HEK293 (cell line): ENCODE results near the gene WDHD1.
A peak's percentile ranks its signal among the peaks of the same experiment; 100 is the strongest.

Experiments used
- CTCF ChIA-PET: fragments of 350-600 bp; formaldehyde crosslinking; extraction: SDS; loops from one replicate; lab custom pipeline; 2021; ENCODE audit warnings: antibody characterized with exemption; lab: Yijun Ruan, JAX
- POLR2A ChIA-PET: fragments of 300-600 bp; formaldehyde crosslinking; extraction: SDS; loops from one replicate; lab custom pipeline; 2020; ENCODE audit warnings: antibody characterized with exemption, inconsistent platforms; lab: Yijun Ruan, JAX
- H3K27ac ChIP-seq: fragments of 200-500 bp; sonication (Bioruptor generic); 2 replicates; pipeline ENCODE4 v1.5.1; 2014; ENCODE audit warnings: low read depth, low read length, control low read depth, inconsistent platforms; ENCODE audit errors: extremely low read depth
- H3K36me3 ChIP-seq, 2 experiments: fragments of 200-500 bp in 1 of 2; sonication (Bioruptor generic) in 1 of 2; 1 replicate in 1 of 2; 2 replicates in 1 of 2; pipeline ENCODE4 v1.5.1; 2014 to 2017; ENCODE audit warnings: inconsistent platforms in 2 of 2, low read length in 2 of 2; ENCODE audit not compliant: control insufficient read depth in 2 of 2, insufficient read depth in 1 of 2
- H3K4me1 ChIP-seq: fragments of 200-500 bp; sonication (Bioruptor generic); 2 replicates; pipeline ENCODE4 v1.5.1; 2014; ENCODE audit warnings: mild to moderate bottlenecking, low read length, inconsistent platforms; ENCODE audit not compliant: control insufficient read depth, insufficient read depth
- H3K4me3 ChIP-seq: 2 replicates; pipeline ENCODE4 v1.5.1; 2011; ENCODE audit warnings: low read depth, mild to moderate bottlenecking, control low read depth, low read length, moderate library complexity
- H3K9me3 ChIP-seq: fragments of 200-500 bp; sonication (Bioruptor generic); 2 replicates; pipeline ENCODE4 v1.5.1; 2014; ENCODE audit warnings: low read depth, low read length, inconsistent platforms; ENCODE audit not compliant: control insufficient read depth, insufficient read depth
- GLI2 ChIP-seq: fragments of 450-650 bp; formaldehyde crosslinking; IDR thresholded peaks from 2 replicates; pipeline ENCODE4; 2017; ENCODE audit warnings: missing biosample characterization, missing genetic modification characterization, low read depth, borderline replicate concordance
- HIC1 ChIP-seq: fragments of 450-650 bp; formaldehyde crosslinking; IDR thresholded peaks from 2 replicates; pipeline ENCODE4 v1.5.1; 2016; ENCODE audit warnings: missing biosample characterization, missing genetic modification characterization
- ZBTB17 ChIP-seq: fragments of 450-650 bp; formaldehyde crosslinking; IDR thresholded peaks from 2 replicates; pipeline ENCODE4 v1.5.1; 2016; ENCODE audit warnings: missing biosample characterization, missing genetic modification characterization
- ZBTB49 ChIP-seq: fragments of 450-650 bp; formaldehyde crosslinking; IDR thresholded peaks from 2 replicates; pipeline ENCODE4 v1.5.1; 2016; ENCODE audit warnings: missing biosample characterization, missing genetic modification characterization, low read depth
- ZBTB8A ChIP-seq: fragments of 450-650 bp; formaldehyde crosslinking; IDR thresholded peaks from 2 replicates; pipeline ENCODE4 v1.5.1; 2016; ENCODE audit warnings: missing biosample characterization, missing genetic modification characterization
- ZEB2 ChIP-seq: fragments of 450-650 bp; formaldehyde crosslinking; IDR thresholded peaks from 2 replicates; pipeline ENCODE4 v1.5.1; 2016; ENCODE audit warnings: missing biosample characterization, missing genetic modification characterization
- ZNF132 ChIP-seq: fragments of 450-650 bp; formaldehyde crosslinking; IDR thresholded peaks from 2 replicates; pipeline ENCODE4 v1.5.1; 2017; ENCODE audit warnings: missing biosample characterization, missing genetic modification characterization, borderline replicate concordance
- ZNF133 ChIP-seq: fragments of 450-650 bp; formaldehyde crosslinking; IDR thresholded peaks from 2 replicates; pipeline ENCODE4 v1.5.1; 2016; ENCODE audit warnings: missing biosample characterization, missing genetic modification characterization
- ZNF202 ChIP-seq: fragments of 450-650 bp; formaldehyde crosslinking; IDR thresholded peaks from 2 replicates; pipeline ENCODE4 v1.5.1; 2016; ENCODE audit warnings: missing biosample characterization, missing genetic modification characterization, borderline replicate concordance
- ZNF266 ChIP-seq: fragments of 450-650 bp; formaldehyde crosslinking; IDR thresholded peaks from 2 replicates; pipeline ENCODE4 v1.5.1; 2016; ENCODE audit warnings: missing biosample characterization, missing genetic modification characterization, low read depth
- ZNF560 ChIP-seq: fragments of 450-650 bp; formaldehyde crosslinking; IDR thresholded peaks from 2 replicates; pipeline ENCODE4 v1.5.1; 2017; ENCODE audit warnings: missing biosample characterization, missing genetic modification characterization, borderline replicate concordance
- ZNF623 ChIP-seq: fragments of 450-650 bp; formaldehyde crosslinking; IDR thresholded peaks from 2 replicates; pipeline ENCODE4 v1.5.1; 2016; ENCODE audit warnings: missing biosample characterization, missing genetic modification characterization
- ZNF624 ChIP-seq: fragments of 450-650 bp; formaldehyde crosslinking; IDR thresholded peaks from 2 replicates; pipeline ENCODE4 v1.5.1; 2017; ENCODE audit warnings: missing biosample characterization, missing genetic modification characterization
- ZNF747 ChIP-seq: fragments of 450-650 bp; formaldehyde crosslinking; IDR thresholded peaks from 2 replicates; pipeline ENCODE4 v1.5.1; 2016; ENCODE audit warnings: missing biosample characterization, missing genetic modification characterization
- TF ChIP-seq, protein P1 (sequence below): fragments of 450-650 bp; formaldehyde crosslinking; IDR thresholded peaks from 2 replicates; pipeline ENCODE4 v1.5.1; 2016; ENCODE audit warnings: missing biosample characterization, missing genetic modification characterization
- TF ChIP-seq, protein P2 (sequence below): fragments of 450-650 bp; formaldehyde crosslinking; IDR thresholded peaks from 2 replicates; pipeline ENCODE4 v1.5.1; 2016; ENCODE audit warnings: missing biosample characterization, missing genetic modification characterization, borderline replicate concordance
- TF ChIP-seq, protein P3 (sequence below): fragments of 450-650 bp; formaldehyde crosslinking; IDR thresholded peaks from 2 replicates; pipeline ENCODE4 v1.5.1; 2017; ENCODE audit warnings: missing biosample characterization, missing genetic modification characterization
- TF ChIP-seq, protein P4 (sequence below): fragments of 450-650 bp; formaldehyde crosslinking; IDR thresholded peaks from 2 replicates; pipeline ENCODE4 v1.5.1; 2016; ENCODE audit warnings: missing biosample characterization, missing genetic modification characterization

WDHD1 gene, protein sequence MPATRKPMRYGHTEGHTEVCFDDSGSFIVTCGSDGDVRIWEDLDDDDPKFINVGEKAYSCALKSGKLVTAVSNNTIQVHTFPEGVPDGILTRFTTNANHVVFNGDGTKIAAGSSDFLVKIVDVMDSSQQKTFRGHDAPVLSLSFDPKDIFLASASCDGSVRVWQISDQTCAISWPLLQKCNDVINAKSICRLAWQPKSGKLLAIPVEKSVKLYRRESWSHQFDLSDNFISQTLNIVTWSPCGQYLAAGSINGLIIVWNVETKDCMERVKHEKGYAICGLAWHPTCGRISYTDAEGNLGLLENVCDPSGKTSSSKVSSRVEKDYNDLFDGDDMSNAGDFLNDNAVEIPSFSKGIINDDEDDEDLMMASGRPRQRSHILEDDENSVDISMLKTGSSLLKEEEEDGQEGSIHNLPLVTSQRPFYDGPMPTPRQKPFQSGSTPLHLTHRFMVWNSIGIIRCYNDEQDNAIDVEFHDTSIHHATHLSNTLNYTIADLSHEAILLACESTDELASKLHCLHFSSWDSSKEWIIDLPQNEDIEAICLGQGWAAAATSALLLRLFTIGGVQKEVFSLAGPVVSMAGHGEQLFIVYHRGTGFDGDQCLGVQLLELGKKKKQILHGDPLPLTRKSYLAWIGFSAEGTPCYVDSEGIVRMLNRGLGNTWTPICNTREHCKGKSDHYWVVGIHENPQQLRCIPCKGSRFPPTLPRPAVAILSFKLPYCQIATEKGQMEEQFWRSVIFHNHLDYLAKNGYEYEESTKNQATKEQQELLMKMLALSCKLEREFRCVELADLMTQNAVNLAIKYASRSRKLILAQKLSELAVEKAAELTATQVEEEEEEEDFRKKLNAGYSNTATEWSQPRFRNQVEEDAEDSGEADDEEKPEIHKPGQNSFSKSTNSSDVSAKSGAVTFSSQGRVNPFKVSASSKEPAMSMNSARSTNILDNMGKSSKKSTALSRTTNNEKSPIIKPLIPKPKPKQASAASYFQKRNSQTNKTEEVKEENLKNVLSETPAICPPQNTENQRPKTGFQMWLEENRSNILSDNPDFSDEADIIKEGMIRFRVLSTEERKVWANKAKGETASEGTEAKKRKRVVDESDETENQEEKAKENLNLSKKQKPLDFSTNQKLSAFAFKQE

GRCh38 chr14:55026793-55027561 is at the start of gene WDHD1, which contains the start of gene SOCS4:
WDHD1 (minus strand) TSS chr14:55027099; CDS start chr14:55026787, 312 bp downstream.
SOCS4 (plus strand) TSS chr14:55027236; CDS start chr14:55043042, 15,806 bp downstream.
- no peaks in the 10 kb centered on the region for H3K9me3 ChIP-seq
- H3K27ac ChIP-seq, result peak within 1 kb of the TSS; percentile 89
- H3K4me1 ChIP-seq, result peaks cover 25% of the 10 kb centered on the region
- POLR2A ChIA-PET, result interaction anchor here (0.7 to 3.6 kb wide), 14 partner anchors 9 to 539 kb away, joined by 3 to 47 read pairs (median 4); partner anchors contain the start of genes CGRRF1, GCH1 and MAPK1IP1L
- H3K4me3 ChIP-seq, result peak within 1 kb of the TSS; percentile 99
- CTCF ChIA-PET, result interaction anchor here (0.6 to 1.0 kb wide), 3 partner anchors 24 to 1560 kb away, joined by 3 to 6 read pairs (median 3); no protein-coding TSS in a partner anchor
- H3K36me3 ChIP-seq, result peaks cover 12 to 19% of the 10 kb centered on the region in 2 experiments; a peak in 2 of 3 replicates
- TF ChIP-seq ZNF132 (tag by site-specific recombination) (no peak), HIC1 (tag by site-specific recombination) (peak; percentile 98), ZBTB49 (tag by site-specific recombination) (no peak), GLI2 (tag by site-specific recombination) (no peak), ZNF624 (no peak), ZNF560 (tag by site-specific recombination) (no peak), ZNF133 (tag by site-specific recombination) (no peak), ZNF623 (tag by site-specific recombination) (0 out of 2 replicates have a peak, but pooled peaks have one; percentile 10), ZNF747 (no peak), ZEB2 (peak; percentile 99), ZBTB8A (tag by site-specific recombination) (peak; percentile 82), ZBTB17 (tag by site-specific recombination) (peak; percentile 76), ZNF266 (tag by site-specific recombination) (no peak), ZNF202 (tag by site-specific recombination) (no peak)
- TF ChIP-seq, protein P1, sequence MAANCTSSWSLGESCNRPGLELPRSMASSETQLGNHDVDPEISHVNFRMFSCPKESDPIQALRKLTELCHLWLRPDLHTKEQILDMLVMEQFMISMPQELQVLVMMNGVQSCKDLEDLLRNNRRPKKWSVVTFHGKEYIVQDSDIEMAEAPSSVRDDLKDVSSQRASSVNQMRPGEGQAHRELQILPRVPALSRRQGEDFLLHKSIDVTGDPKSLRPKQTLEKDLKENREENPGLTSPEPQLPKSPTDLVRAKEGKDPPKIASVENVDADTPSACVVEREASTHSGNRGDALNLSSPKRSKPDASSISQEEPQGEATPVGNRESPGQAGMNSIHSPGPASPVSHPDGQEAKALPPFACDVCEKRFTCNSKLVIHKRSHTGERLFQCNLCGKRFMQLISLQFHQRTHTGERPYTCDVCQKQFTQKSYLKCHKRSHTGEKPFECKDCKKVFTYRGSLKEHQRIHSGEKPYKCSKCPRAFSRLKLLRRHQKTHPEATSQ (tag by site-specific recombination), result peak; percentile 73; the same call in 1 of the 2 replicates
- TF ChIP-seq, protein P2, sequence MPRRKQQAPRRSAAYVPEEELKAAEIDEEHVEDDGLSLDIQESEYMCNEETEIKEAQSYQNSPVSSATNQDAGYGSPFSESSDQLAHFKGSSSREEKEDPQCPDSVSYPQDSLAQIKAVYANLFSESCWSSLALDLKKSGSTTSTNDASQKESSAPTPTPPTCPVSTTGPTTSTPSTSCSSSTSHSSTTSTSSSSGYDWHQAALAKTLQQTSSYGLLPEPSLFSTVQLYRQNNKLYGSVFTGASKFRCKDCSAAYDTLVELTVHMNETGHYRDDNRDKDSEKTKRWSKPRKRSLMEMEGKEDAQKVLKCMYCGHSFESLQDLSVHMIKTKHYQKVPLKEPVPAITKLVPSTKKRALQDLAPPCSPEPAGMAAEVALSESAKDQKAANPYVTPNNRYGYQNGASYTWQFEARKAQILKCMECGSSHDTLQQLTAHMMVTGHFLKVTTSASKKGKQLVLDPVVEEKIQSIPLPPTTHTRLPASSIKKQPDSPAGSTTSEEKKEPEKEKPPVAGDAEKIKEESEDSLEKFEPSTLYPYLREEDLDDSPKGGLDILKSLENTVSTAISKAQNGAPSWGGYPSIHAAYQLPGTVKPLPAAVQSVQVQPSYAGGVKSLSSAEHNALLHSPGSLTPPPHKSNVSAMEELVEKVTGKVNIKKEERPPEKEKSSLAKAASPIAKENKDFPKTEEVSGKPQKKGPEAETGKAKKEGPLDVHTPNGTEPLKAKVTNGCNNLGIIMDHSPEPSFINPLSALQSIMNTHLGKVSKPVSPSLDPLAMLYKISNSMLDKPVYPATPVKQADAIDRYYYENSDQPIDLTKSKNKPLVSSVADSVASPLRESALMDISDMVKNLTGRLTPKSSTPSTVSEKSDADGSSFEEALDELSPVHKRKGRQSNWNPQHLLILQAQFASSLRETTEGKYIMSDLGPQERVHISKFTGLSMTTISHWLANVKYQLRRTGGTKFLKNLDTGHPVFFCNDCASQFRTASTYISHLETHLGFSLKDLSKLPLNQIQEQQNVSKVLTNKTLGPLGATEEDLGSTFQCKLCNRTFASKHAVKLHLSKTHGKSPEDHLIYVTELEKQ, result 0 out of 2 replicates have a peak, but pooled peaks have one; percentile 7
- TF ChIP-seq, protein P3, sequence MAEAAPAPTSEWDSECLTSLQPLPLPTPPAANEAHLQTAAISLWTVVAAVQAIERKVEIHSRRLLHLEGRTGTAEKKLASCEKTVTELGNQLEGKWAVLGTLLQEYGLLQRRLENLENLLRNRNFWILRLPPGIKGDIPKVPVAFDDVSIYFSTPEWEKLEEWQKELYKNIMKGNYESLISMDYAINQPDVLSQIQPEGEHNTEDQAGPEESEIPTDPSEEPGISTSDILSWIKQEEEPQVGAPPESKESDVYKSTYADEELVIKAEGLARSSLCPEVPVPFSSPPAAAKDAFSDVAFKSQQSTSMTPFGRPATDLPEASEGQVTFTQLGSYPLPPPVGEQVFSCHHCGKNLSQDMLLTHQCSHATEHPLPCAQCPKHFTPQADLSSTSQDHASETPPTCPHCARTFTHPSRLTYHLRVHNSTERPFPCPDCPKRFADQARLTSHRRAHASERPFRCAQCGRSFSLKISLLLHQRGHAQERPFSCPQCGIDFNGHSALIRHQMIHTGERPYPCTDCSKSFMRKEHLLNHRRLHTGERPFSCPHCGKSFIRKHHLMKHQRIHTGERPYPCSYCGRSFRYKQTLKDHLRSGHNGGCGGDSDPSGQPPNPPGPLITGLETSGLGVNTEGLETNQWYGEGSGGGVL (tag by site-specific recombination), result peak; percentile 76
- TF ChIP-seq, protein P4, sequence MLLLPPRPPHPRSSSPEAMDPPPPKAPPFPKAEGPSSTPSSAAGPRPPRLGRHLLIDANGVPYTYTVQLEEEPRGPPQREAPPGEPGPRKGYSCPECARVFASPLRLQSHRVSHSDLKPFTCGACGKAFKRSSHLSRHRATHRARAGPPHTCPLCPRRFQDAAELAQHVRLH, result peak; percentile 85
